Measurements from ENCODE around the gene PHACTR2. TPM values are rescaled to one million over a fixed set of nuclear protein-coding genes. Genes with fewer than 3 reads are reported as not detected.

Gene PHACTR2
- total and polyA plus RNA-seq, 4 donors: 11.0 to 119 (median 43.8) TPM

GRCh38 chr6:143743301-143744166 is 65.8 kb downstream of the PHACTR2 start:
- Histone ChIP-seq H3K27me3 (ENCODE audit: control insufficient read depth in 3 of 3, insufficient read depth in 3 of 3, low read length in 2 of 3) (no peaks in the 10 kb centered on the region), H3K27ac (ENCODE audit: low read depth in 1 of 2, low read length in 1 of 2) (peak overlapping the region; percentile 38 to 42), H3K9ac (ENCODE audit: insufficient read depth in 1 of 2, low read length in 2 of 2) (peak overlapping the region in 1 of 2 donors; percentile 71), H3K36me3 (ENCODE audit: control insufficient read depth in 4 of 4, insufficient read depth in 4 of 4, low read length in 4 of 4) (no peaks in the 10 kb centered on the region), H3K4me3 (no peak overlapping the region), H3K9me3 (ENCODE audit: control insufficient read depth in 4 of 4, insufficient read depth in 3 of 4, low read length in 3 of 4) (no peaks in the 10 kb centered on the region), H3K4me1 (ENCODE audit: control insufficient read depth in 5 of 5, insufficient read depth in 5 of 5, low read length in 5 of 5) (peaks cover 15 to 60% (median 46%) of the 10 kb centered on the region in 5 donors)
- TF ChIP-seq CTCF (IDR thresholded peaks at IDR 0.05; ENCODE audit: control extremely low read depth, extremely low read depth): no peak
- WGBS, 2 donors: 42 to 76% methylated on average over 12 of the region's 12 CpGs
- DNase-seq (peak; percentile 84 to 95 (median 94)), ATAC-seq (ENCODE audit: insufficient read depth, low FRiP score) (no peak)

GRCh38 chr6:143744551-143745165 is 66.9 kb downstream of the PHACTR2 start:
- peak; percentile 10 for ATAC-seq (ENCODE audit: insufficient read depth, low FRiP score)
- no peak overlapping the region for H3K4me3 ChIP-seq
- peak overlapping the region; percentile 38 to 84 for H3K27ac ChIP-seq (ENCODE audit: low read depth in 1 of 2, low read length in 1 of 2)
- peaks cover 15 to 61% (median 46%) of the 10 kb centered on the region in 5 donors for H3K4me1 ChIP-seq (ENCODE audit: control insufficient read depth in 5 of 5, insufficient read depth in 5 of 5, low read length in 5 of 5)
- 43 to 55% methylated on average over 8 of the region's 8 CpGs for WGBS, 2 donors
- no peak for TF ChIP-seq CTCF (IDR thresholded peaks at IDR 0.05; ENCODE audit: control extremely low read depth, extremely low read depth)
- H3K36me3 ChIP-seq (ENCODE audit: control insufficient read depth in 4 of 4, insufficient read depth in 4 of 4, low read length in 4 of 4): no peaks in the 10 kb centered on the region
- peak; percentile 34 to 68 (median 49) for DNase-seq
- H3K27me3 ChIP-seq (ENCODE audit: control insufficient read depth in 3 of 3, insufficient read depth in 3 of 3, low read length in 2 of 3): no peaks in the 10 kb centered on the region
- no peaks in the 10 kb centered on the region for H3K9me3 ChIP-seq (ENCODE audit: control insufficient read depth in 4 of 4, insufficient read depth in 3 of 4, low read length in 3 of 4)
- H3K9ac ChIP-seq (ENCODE audit: insufficient read depth in 1 of 2, low read length in 2 of 2): peak overlapping the region in 1 of 2 donors; percentile 65

GRCh38 chr6:143745166-143746133 is 67.7 kb downstream of the PHACTR2 start:
- TF ChIP-seq CTCF (IDR thresholded peaks at IDR 0.05; ENCODE audit: control extremely low read depth, extremely low read depth): no peak
- WGBS, 2 donors: 45 to 67% methylated on average over 22 of the region's 22 CpGs
- Histone ChIP-seq H3K4me3 (no peak overlapping the region), H3K27me3 (ENCODE audit: control insufficient read depth in 3 of 3, insufficient read depth in 3 of 3, low read length in 2 of 3) (no peaks in the 10 kb centered on the region), H3K27ac (ENCODE audit: low read depth in 1 of 2, low read length in 1 of 2) (peak overlapping the region in 1 of 2 donors; percentile 94), H3K4me1 (ENCODE audit: control insufficient read depth in 5 of 5, insufficient read depth in 5 of 5, low read length in 5 of 5) (peaks cover 15 to 61% (median 46%) of the 10 kb centered on the region in 5 donors), H3K9me3 (ENCODE audit: control insufficient read depth in 4 of 4, insufficient read depth in 3 of 4, low read length in 3 of 4) (no peaks in the 10 kb centered on the region), H3K36me3 (ENCODE audit: control insufficient read depth in 4 of 4, insufficient read depth in 4 of 4, low read length in 4 of 4) (no peaks in the 10 kb centered on the region), H3K9ac (ENCODE audit: insufficient read depth in 1 of 2, low read length in 2 of 2) (peak overlapping the region in 1 of 2 donors; percentile 80)
- ATAC-seq (ENCODE audit: insufficient read depth, low FRiP score) (peak; percentile 84), DNase-seq (peak; percentile 85 to 91 (median 91))
